ENCODE data around the gene UBR7. TPM values are rescaled to one million over a fixed set of nuclear protein-coding genes. Genes with fewer than 3 reads are reported as not detected.

The UBR7 gene
- total RNA-seq: 13.1 and 24.5 TPM in 2 replicates

GRCh38 chr14:93206793-93207467, at the start of gene UBR7, which contains the start of gene GON7:
UBR7 (plus strand) TSS chr14:93207256; CDS start chr14:93207292, 36 bp downstream.
GON7 (minus strand) TSS chr14:93207065; CDS start chr14:93207037, 28 bp downstream.

GRCh38 chr14:93184391-93185348, 22.4 kb upstream of the UBR7 start, which contains the start of the genes LYSET and MOAP1:
LYSET (plus strand) TSS chr14:93185317; CDS start chr14:93185406, 89 bp downstream.
MOAP1 (minus strand) TSS chr14:93184897; CDS start chr14:93184242, 655 bp downstream.

Other genes with a start within 250 kb of the UBR7 start
- gene ITPK1, start 91.3 kb upstream of the UBR7 start, total RNA-seq: 45.3 and 50.6 TPM in 2 replicates
- 11.8 and 12.6 TPM in 2 replicates for gene MOAP1, start 22.4 kb upstream of the UBR7 start, total RNA-seq
- 9.5 and 13.5 TPM in 2 replicates for gene LYSET, start 21.9 kb upstream of the UBR7 start, total RNA-seq
- gene GON7, start 191 bp upstream of the UBR7 start, total RNA-seq: 9.8 and 13.0 TPM in 2 replicates
- gene BTBD7, start 125.8 kb downstream of the UBR7 start, total RNA-seq: 10.2 and 13.4 TPM in 2 replicates
- gene COX8C, start 139.9 kb downstream of the UBR7 start, total RNA-seq: not detected in 2 replicates
- gene UNC79, start 223.7 kb downstream of the UBR7 start, total RNA-seq: not detected in 2 replicates

All from airway epithelial cell (primary cell).